Fibroblast of mammary gland (primary cell): ENCODE measurements around the gene RGL3.

Experiments
- DNase-seq: peaks from one replicate; pipeline ENCODE4 v3.0.0-alpha.2; 2010; ENCODE audit warnings: low read depth
- H3K4me3 ChIP-seq: 2 replicates; pipeline ENCODE4 v1.5.1; 2011; ENCODE audit warnings: low read depth, mild to moderate bottlenecking, low read length, moderate library complexity; ENCODE audit not compliant: control insufficient read depth
- CTCF ChIP-seq: conservative IDR thresholded peaks from 2 replicates; pipeline ENCODE4 v1.5.1; 2011; ENCODE audit warnings: low read depth, low read length, inconsistent platforms; ENCODE audit not compliant: control insufficient read depth, insufficient read depth

The RGL3 gene

GRCh38 chr19:11375143-11375948, 43.8 kb downstream of the RGL3 start:
- TF ChIP-seq CTCF = no peak
- H3K4me3 ChIP-seq = peak overlapping the region; percentile 79
- DNase-seq = no peak

- no peak for TF ChIP-seq CTCF
- peak; percentile 99 for DNase-seq
- peak within 1 kb of the TSS; percentile 79 for H3K4me3 ChIP-seq
Observed at GRCh38 chr19:11374433-11375142, 44.5 kb downstream of the RGL3 start, which contains the start of gene SWSAP1. TSS of gene SWSAP1 (plus strand) at chr19:11374666. CDS start at chr19:11374681, 15 bp downstream.

- no peak for TF ChIP-seq CTCF
- H3K4me3 ChIP-seq = peak overlapping the region; percentile 79
- DNase-seq = no peak
Observed at GRCh38 chr19:11373885-11374432, 45.2 kb downstream of the RGL3 start.

DNA sequence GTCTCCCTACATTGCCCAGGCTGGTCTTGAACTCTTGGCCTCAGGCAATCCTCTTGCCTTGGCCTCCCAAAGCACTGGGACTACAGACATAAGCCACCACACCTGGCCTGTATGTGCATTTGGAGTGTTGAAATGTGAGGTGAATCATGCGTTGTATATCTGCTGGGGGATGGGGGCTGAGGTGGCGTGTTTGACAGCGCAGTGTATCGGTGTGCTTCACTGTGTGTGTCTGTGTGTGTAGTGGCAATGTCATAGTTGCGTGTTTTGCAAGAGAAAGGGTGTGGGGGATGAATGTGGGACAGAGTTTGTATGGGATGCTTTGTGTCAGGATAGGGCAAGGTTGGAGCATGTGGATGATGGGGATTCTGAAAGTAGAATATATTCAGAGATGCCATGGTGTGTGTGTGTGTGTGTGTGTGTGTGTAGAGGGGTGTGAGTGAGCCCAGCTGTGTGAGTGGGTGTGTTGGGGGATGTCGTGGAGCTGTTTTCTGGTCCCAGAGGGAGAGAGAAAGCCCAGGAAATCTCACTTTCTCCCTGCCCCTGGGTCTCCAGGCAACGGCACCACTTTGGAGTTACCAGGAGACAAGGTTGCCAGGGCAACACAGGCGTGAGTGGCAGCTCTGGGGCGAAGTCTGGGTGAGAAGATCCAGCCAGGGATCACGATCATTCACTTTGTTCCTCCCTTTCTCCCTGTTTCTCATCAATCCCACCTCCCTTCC, 45.8 kb downstream of the RGL3 start:
- no peak overlapping the region for H3K4me3 ChIP-seq
- DNase-seq = no peak
- no peak for TF ChIP-seq CTCF

- no peak overlapping the region for H3K4me3 ChIP-seq
Observed at GRCh38 chr19:11370744-11371143, 48.4 kb downstream of the RGL3 start.

More at GRCh38 chr19:11370744-11371143, 48.4 kb downstream of the RGL3 start:
- DNase-seq = no peak
- no peak for TF ChIP-seq CTCF
